GM21529 (cell line): ENCODE measurements around the gene FTSJ1.
A peak's percentile ranks its signal among the peaks of the same experiment; 100 is the strongest.
"Not testable (repeated sequence)": the region's sequence is repeated elsewhere in the genome, so short reads cannot be mapped to it uniquely, and the experiment has no call there.

ENCODE experiments used
- ATAC-seq: cut with Tn5 transposase; IDR thresholded peaks from one replicate; pipeline ENCODE4 v1.9.1; 2021; ENCODE audit not compliant: unreplicated experiment

FTSJ1 gene

DNA sequence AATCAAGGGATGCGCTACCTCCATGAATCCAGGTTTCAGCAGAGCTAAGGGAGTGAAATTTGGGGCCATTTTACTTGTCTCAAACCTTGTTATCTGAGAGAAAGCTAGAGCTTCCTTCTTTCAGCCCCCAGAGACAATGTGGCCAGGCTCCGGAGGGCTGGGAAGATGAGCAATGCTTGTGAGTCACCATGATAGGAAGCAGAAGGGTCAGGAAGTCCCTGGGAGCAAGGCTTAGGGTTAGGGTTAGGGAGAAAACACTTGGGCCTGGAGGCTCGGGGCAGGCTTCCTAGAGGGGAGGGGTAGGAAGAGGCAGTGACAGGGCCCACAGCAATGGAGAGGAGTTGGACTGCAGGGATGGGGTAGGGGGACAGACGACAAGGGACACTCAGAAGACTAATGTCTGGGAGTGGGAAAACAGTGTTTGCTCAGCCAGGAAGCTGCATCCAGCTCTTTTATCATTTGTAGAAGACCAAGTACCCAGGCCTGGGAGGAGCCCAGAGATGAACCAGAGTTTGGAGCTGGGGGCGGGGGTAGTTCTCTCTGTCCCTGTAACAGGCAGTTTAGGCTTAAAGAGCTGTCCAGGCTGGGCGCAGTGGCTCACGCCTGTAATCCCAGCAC, 16.4 kb downstream of the FTSJ1 start:
- no peak for ATAC-seq

DNA sequence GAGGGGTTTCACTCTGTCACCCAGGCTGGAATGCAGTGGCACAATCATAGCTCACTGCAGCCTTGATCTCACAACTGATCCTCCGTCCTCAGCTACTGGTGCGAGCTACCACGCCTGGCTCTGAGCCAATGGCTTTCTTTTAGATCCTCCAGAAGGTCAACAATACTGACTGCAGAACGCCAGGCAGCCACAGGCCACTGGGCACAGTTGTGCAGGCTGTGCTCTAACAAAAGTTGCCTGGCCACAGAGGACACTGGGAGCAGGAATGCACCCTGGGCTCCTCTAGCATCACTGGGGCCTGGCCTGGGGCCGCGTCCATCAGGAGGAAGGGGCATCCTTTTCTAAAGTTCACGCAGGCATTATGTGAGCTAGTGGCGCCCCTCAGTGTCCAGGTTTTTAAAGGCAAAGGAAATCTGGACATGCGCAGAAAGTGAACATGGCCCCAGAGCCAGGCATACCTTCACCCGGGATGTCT, 17.9 kb downstream of the FTSJ1 start:
- ATAC-seq, result no peak

GRCh38 chrX:48496660-48497059, 20.7 kb downstream of the FTSJ1 start:
- ATAC-seq, result no peak

DNA sequence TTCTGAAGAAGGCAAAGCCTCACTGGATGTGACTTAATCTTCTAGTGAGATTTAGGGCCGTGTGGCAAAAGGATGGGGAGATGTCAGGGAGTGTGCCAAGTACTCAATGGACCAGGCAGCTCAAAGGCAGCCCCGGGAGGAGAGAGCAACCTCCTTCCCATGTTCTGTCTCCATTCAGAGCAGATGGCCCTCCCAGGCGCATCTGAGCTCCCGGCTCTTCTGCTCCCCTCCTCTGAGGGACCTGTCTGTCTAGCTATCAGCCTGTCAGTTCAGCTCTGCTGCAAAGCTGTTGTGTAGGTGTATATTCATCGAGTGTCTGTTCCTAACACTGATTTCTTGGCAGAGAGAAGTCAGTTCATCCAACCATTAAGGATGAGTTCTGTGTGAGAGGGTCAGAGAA, 21.9 kb downstream of the FTSJ1 start:
- no peak for ATAC-seq

DNA sequence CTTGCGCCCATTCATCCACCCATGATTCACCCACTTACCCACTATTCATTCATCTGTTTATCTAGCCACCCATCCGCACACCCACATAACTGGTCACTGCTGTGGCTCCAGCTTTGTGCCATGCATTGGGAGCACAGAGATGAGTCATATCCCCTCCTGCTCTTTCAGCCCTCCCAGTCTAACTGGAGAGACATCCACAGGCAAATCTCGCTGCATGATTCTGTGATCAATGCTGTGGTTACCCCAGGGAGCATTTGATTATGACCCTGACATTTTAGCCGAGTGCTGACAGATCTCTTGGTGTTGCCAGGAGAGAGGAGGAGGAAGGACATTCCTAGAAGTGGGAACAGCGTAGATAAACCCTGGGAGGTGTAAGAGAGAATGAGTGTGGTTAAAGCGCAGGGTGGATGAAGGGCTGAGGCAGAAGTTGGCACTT, 22.4 kb downstream of the FTSJ1 start:
- no peak for ATAC-seq

- no peak for ATAC-seq
Observed at GRCh38 chrX:48504261-48504660, 28.3 kb downstream of the FTSJ1 start.

DNA sequence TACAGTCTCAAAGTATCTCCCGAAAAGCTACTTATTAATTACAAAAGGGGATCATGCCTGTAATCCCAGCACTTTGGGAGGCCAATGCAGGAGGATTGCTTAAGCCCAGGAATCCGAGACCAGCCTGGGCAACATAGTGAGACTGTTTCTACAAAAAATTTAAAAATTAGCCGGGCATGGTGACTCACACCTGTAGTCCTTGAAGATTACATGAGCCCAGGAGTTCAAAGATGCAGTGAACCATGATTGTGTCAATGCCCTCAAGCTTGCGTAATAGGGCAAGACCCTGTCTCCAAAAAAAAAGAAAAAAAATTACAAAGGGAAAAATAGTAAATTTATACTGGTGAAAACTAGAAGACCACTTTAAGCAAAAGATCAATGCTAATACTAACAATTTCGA, 29.5 kb downstream of the FTSJ1 start:
- no peak for ATAC-seq

DNA sequence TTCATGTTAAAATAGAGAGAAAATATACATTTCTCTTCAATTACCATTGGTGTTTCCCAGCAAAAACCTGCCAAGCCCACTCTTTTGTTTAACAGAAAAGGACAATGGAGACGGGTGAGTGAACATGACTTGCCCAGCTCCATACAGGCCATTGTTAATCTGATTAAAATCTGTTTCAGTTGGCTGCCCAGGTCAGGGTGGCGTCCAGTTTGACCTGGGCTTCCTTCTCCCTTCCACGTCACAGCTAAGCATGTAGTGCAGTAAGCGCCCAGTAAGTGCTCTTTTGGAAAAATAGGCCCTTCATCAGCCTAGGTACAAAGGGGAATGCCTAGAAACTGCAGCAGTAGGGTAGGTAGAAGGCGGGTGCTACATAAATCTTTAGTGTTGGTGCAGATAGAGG, 31.2 kb downstream of the FTSJ1 start:
- no peak for ATAC-seq

DNA sequence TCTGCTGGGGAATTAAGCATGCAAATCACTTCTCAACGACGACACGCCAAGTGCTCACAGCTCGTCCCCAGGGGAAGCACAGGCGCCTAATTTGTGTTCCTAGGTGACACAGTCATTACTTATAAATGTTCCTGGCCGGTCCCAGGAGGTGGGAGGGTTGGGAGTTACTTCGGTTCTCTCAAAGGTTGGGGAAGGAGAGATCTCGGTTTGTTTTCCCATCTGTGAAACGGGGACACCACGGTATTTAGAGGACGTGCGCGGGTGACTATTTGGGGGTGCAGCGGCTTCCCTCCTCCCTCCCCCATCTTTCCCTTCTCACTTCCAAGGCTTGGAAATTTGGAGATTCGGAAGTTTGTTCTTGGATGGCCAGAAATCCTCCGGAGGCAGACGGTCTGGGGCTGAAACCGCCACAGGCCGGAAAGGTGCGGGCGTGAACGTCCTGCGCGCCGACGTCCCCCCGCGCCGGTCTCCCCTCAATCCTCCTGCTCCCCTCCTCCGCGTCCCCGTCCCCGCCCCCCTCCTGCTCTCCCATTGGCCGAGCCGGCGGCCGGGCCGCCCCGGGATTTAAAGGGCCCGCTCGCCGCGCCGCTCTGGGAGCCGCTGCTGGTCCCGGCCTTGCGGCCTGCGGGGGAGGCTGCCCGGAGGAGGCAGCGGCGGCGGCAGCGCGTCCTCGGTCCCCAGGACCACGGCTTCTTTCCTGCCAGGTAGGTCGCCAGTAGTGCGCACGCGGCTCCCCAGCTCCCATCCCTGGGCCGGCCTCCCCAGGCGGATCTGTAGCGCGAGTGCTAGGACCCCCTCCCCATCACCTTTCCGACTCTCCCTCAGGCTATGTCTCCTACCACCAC, 32.6 kb downstream of the FTSJ1 start, which contains the start of gene PORCN:
Gene PORCN (plus strand): TSS at position 593 of the 845 bp plus-strand sequence. CDS start 829 bp downstream, outside the sequence.
- peak; percentile 81 for ATAC-seq

DNA sequence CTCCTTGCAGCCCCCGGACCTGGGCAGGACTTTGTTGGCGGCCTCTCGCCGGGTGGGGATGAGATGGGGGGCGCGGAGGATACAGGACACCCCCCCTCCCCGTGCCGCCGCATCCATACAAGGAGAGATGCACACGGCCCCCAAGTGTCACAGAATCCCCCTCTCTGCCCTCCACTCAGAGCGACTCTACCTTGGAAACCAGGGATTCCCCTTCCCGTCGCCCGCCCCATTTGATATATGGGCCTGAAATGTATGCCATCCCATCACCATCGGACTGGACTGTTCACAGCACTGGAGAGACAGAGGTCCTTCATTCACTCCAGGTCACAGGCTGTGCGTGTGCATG, 33.2 kb downstream of the FTSJ1 start:
- ATAC-seq, result no peak

- ATAC-seq, result no peak
Observed at GRCh38 chrX:48509619-48510018, 33.6 kb downstream of the FTSJ1 start.

DNA sequence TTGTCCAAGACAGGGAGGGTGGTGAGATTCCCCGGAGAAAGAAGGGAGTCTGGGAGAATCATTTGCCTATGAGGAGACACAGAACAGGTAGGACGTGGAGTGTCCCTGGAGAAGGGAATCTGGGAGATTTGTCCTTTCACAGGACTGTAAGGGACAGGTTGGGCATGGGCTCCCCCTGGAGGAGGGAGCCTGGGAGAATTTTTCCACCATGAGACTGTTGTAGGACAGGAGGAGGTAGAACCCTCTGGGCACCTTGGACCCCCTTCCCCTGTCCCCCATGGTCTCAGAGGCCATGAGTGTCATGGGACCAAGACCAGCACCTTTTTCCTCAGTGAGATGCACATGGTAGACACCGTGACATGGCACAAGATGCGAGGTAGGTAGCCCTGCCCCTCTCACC, 35.6 kb downstream of the FTSJ1 start:
- no peak for ATAC-seq

- ATAC-seq, result no peak
Observed at GRCh38 chrX:48512371-48512935, 36.5 kb downstream of the FTSJ1 start.

DNA sequence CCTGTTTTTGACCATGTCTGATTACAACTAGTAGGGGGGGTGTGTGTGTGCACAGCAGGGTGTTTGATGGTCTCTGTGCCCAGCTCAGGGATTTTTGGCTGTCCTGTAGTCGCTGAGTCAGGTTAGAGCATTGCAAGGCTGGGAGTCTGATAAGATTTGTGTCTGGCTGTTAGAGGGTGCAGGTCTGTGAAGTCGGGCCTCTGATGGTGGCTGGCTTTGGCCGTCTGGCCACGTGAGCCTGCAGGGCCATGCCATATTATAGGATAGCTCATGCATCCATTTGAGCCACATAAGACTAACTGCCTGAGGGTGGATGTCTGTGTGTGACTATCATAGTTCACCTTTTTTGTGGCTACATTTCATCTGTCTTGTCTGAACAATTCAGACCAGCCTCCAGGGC, 37.7 kb downstream of the FTSJ1 start:
- ATAC-seq, result no peak

- no peak for ATAC-seq
Observed at GRCh38 chrX:48514126-48514806, 38.3 kb downstream of the FTSJ1 start.

GRCh38 chrX:48514868-48515460, 39.0 kb downstream of the FTSJ1 start:
- no peak for ATAC-seq

DNA sequence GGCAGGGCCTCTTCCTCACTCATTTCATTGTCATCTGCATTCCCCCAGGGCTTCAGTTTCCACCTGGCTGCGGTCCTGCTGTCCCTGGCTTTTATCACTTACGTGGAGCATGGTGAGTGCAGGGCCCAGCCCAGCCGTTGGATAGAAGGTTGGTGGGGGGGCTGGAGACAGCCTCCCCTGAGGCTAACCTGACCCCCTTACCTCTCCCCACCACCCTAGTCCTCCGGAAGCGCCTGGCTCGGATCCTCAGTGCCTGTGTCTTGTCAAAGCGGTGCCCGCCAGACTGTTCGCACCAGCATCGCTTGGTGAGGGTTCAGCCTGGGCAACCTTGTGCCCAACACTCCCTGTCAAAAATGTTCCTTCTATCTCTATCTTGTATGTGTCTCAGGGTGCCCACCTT, 39.8 kb downstream of the FTSJ1 start:
- no peak for ATAC-seq

- no peak for ATAC-seq
Observed at GRCh38 chrX:48516285-48516684, 40.3 kb downstream of the FTSJ1 start.

DNA sequence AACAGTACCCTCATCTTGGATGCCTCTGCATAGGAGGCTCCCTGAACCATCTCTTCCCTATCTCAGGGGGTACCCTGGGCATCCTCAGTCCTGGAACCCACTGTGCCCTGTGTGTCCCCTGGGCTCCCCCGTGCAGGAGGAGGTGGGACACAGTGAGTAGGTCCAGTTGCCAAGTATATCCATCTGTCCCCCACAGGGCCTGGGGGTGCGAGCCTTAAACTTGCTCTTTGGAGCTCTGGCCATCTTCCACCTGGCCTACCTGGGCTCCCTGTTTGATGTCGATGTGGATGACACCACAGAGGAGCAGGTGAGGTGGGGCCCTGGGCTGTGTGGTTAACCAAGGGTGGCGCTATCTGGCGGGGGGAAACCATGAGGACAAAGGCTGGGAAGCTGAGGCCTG, 41.0 kb downstream of the FTSJ1 start:
- no peak for ATAC-seq

DNA sequence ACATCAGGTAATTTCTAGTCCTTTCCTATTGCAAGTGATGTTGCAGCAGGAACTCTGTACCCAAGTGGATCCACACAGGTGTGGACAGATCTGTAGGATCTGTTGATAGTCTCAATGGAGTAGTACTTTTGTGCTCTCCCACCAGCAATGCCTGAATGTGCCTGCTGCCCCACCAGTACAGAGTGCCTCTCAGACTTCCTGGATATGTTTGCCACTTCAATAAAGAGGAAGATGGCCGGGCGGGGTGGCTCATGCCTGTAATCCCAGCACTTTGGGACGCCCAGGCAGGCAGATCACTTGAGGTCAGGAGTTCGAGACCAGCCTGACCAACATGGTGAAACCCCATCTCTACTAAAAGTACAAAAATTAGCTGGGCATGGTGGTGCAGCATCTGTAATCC, 43.5 kb downstream of the FTSJ1 start:
- not testable (repeated sequence) for ATAC-seq

DNA sequence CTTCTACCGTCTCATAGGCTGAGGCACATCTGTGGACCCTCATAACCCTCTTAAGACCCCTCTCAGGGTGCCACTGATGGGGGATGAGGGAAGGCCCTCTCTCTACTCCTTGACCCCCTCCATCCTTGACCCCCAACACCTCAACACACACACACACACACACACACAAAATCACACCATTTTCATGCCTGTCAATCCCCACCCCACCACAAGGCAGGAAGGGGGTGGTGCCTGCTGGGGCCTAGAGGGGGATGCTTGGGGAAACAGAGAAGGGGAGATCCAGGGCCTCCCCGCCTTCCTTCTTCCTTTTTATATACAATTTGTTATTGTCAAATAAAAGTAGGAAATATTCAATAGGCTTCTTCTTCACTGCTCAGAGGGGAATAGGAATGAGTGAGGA, 44.5 kb downstream of the FTSJ1 start:
- no peak for ATAC-seq
